Panc1 (cell line): Measurements from ENCODE around the gene TMEM175. TPM values are rescaled to one million over a fixed set of nuclear protein-coding genes. Genes with fewer than 3 reads are reported as not detected.

Experiments used
- ATAC-seq: fragments of 200-7000 bp; cut with Tn5 transposase; 2 replicates; pipeline ENCODE4 v1.9.1; 2020; ENCODE audit warnings: mild to moderate bottlenecking, moderate library complexity
- BruUV-seq: library from RNA; stranded (reverse); fragments of 400-500 nt; replicated peaks from 2 replicates; lab custom pipeline; 2021; lab: Mats Ljungman, UMichigan
- CTCF ChIA-PET: fragments of 300-600 bp; sonication (Branson Sonifier 250); formaldehyde crosslinking; loops from one replicate; lab custom pipeline; 2022; ENCODE audit warnings: antibody characterized with exemption; lab: Charles Lee
- POLR2A ChIA-PET: fragments of 300-600 bp; sonication (Branson Sonifier 250); formaldehyde crosslinking; loops from one replicate; lab custom pipeline; 2022; ENCODE audit warnings: antibody characterized with exemption; lab: Charles Lee
- DNase-seq: peaks from one replicate; pipeline ENCODE4 v3.0.0-alpha.2; 2010; ENCODE audit warnings: low read depth, low spot score
- H3K27ac ChIP-seq: 2 replicates; pipeline ENCODE4 v1.5.1; 2011; ENCODE audit warnings: mild to moderate bottlenecking, low read length, inconsistent platforms
- H3K27me3 ChIP-seq: fragments of 200-500 bp; sonication (Bioruptor generic); 2 replicates; pipeline ENCODE4 v1.6.0; 2014; ENCODE audit warnings: low read length, inconsistent platforms; ENCODE audit not compliant: control insufficient read depth, insufficient read depth
- H3K36me3 ChIP-seq: fragments of 200-500 bp; sonication (Bioruptor generic); 2 replicates; pipeline ENCODE4 v1.5.1; 2014; ENCODE audit warnings: inconsistent platforms, mild to moderate bottlenecking, low read length, moderate library complexity; ENCODE audit not compliant: control insufficient read depth, insufficient read depth
- H3K4me1 ChIP-seq: 2 replicates; pipeline ENCODE4 v1.5.1; 2011; ENCODE audit warnings: inconsistent platforms, mild to moderate bottlenecking, low read length, moderate library complexity; ENCODE audit not compliant: control insufficient read depth, insufficient read depth
- H3K4me3 ChIP-seq, 2 experiments: 2 replicates each; pipeline ENCODE4 v1.5.1; 2011 to 2012; ENCODE audit warnings: low read depth in 2 of 2, low read length in 2 of 2, mild to moderate bottlenecking in 2 of 2, inconsistent platforms in 1 of 2, moderate library complexity in 1 of 2
- H3K9me3 ChIP-seq: fragments of 200-500 bp; sonication (Bioruptor generic); 2 replicates; pipeline ENCODE4 v1.5.1; 2014; ENCODE audit warnings: low read depth, mild to moderate bottlenecking, inconsistent platforms, low read length, moderate library complexity; ENCODE audit not compliant: control insufficient read depth, insufficient read depth
- CTCF ChIP-seq: fragments of 450-650 bp; IDR thresholded peaks from 2 replicates; pipeline ENCODE4 v1.5.1; 2017; ENCODE audit warnings: mild to moderate bottlenecking
- POLR2AphosphoS5 ChIP-seq: IDR thresholded peaks from 2 replicates; pipeline ENCODE4 v1.6.1; 2012; ENCODE audit warnings: mild to moderate bottlenecking, low read depth, low read length, moderate library complexity
- SIN3A ChIP-seq: IDR thresholded peaks from 2 replicates; pipeline ENCODE4 v1.6.1; 2012; ENCODE audit warnings: low read depth, mild to moderate bottlenecking, low read length, moderate library complexity, borderline replicate concordance; ENCODE audit not compliant: insufficient read depth
- TCF7L2 ChIP-seq: IDR thresholded peaks from 2 replicates; pipeline ENCODE4 v1.6.1; 2011; ENCODE audit warnings: mild to moderate bottlenecking, low read depth, low read length, inconsistent platforms
- in situ Hi-C: cut with HindIII; loops from 2 replicates; pipeline ENCODE4 v1.10.0; 2016; ENCODE audit warnings: low sequenced_read_pairs, low pct_unique_long_range_greater_than_20kb
- intact Hi-C: fragments of 100-400 bp; cut with micrococcal nuclease; formaldehyde crosslinking; loops from one replicate; pipeline ENCODE4 v1.10.0; 2022; ENCODE audit not compliant: unreplicated experiment
- total RNA-seq: library from RNA; stranded (reverse); gene quantifications from one replicate; pipeline ENCODE4 v1.2.1, GENCODE V29; 2021; ENCODE audit not compliant: unreplicated experiment
- TF ChIP-seq, protein P1 (sequence below), 2 experiments: IDR thresholded peaks; 2 replicates each; pipeline ENCODE4 v1.6.1; 2011 to 2012; ENCODE audit warnings: low read depth in 2 of 2, control low read depth in 1 of 2, low read length in 1 of 2, mild to moderate bottlenecking in 1 of 2, moderate library complexity in 1 of 2; ENCODE audit not compliant: insufficient read depth in 1 of 2

TMEM175 gene
- total RNA-seq, 1 experiment from 2014 or later, result 21.8 TPM

- Histone ChIP-seq H3K27ac (no peak overlapping the region), H3K4me3 (no peak overlapping the region), H3K9me3 (no peaks in the 10 kb centered on the region), H3K36me3 (0 out of 2 replicates have a peak, but pooled peaks cover 2% of the 10 kb centered on the region), H3K4me1 (no peaks in the 10 kb centered on the region), H3K27me3 (no peaks in the 10 kb centered on the region)
- intact Hi-C loops (no loop called here), in situ Hi-C loops (no loop called here)
- CTCF ChIA-PET, result no interaction called here
- TF ChIP-seq POLR2AphosphoS5, result no peak
- no peak for ATAC-seq
- no TSS peak for BruUV-seq
- DNase-seq, result no peak
- POLR2A ChIA-PET, result no interaction called here
These were observed 19.0 kb upstream of the TMEM175 start for GRCh38 chr4:913280-913618.

- no peaks in the 10 kb centered on the region for H3K9me3 ChIP-seq
- no peak overlapping the region for H3K4me3 ChIP-seq
- no peak overlapping the region for H3K27ac ChIP-seq
- TF ChIP-seq POLR2AphosphoS5 (no peak), CTCF (no peak)
- TF ChIP-seq, protein P1, sequence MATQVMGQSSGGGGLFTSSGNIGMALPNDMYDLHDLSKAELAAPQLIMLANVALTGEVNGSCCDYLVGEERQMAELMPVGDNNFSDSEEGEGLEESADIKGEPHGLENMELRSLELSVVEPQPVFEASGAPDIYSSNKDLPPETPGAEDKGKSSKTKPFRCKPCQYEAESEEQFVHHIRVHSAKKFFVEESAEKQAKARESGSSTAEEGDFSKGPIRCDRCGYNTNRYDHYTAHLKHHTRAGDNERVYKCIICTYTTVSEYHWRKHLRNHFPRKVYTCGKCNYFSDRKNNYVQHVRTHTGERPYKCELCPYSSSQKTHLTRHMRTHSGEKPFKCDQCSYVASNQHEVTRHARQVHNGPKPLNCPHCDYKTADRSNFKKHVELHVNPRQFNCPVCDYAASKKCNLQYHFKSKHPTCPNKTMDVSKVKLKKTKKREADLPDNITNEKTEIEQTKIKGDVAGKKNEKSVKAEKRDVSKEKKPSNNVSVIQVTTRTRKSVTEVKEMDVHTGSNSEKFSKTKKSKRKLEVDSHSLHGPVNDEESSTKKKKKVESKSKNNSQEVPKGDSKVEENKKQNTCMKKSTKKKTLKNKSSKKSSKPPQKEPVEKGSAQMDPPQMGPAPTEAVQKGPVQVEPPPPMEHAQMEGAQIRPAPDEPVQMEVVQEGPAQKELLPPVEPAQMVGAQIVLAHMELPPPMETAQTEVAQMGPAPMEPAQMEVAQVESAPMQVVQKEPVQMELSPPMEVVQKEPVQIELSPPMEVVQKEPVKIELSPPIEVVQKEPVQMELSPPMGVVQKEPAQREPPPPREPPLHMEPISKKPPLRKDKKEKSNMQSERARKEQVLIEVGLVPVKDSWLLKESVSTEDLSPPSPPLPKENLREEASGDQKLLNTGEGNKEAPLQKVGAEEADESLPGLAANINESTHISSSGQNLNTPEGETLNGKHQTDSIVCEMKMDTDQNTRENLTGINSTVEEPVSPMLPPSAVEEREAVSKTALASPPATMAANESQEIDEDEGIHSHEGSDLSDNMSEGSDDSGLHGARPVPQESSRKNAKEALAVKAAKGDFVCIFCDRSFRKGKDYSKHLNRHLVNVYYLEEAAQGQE (IDR thresholded peaks at IDR 0.05; ENCODE audit: insufficient read depth in 1 of 2, low read depth in 2 of 2, low read length in 1 of 2), result no peak
- in situ Hi-C loops, result no loop called here
- no peaks in the 10 kb centered on the region for H3K4me1 ChIP-seq
- POLR2A ChIA-PET, result no interaction called here
- no peaks in the 10 kb centered on the region for H3K27me3 ChIP-seq
- DNase-seq, result no peak
- H3K36me3 ChIP-seq, result 0 out of 2 replicates have a peak, but pooled peaks cover 2% of the 10 kb centered on the region
- BruUV-seq, result no TSS peak
- CTCF ChIA-PET, result no interaction called here
- intact Hi-C loops, result no loop called here
- no peak for ATAC-seq
These were observed 17.7 kb upstream of the TMEM175 start for GRCh38 chr4:914531-914930.

DNA sequence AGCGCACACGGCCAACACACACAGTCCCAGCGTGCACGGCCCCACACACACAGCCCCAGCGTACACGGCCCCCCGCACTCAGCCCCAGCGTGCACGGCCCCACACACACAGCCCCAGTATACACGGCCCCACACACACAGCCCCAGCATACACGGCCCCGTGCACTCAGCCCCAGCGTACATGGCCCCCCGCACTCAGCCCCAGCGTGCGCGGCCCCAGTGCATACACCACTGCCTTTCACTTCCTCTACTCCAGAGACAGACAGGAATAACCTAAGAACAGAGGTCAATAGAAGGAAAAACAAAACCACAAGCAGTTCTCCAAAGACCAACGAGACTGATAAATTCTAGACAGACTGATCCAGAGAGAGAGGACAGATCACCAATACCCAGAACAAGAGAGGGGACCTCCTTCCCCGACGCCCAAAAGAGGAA lies 17.2 kb upstream of the TMEM175 start:
- no TSS peak for BruUV-seq
- CTCF ChIA-PET, result no interaction called here
- no peak overlapping the region for H3K27ac ChIP-seq
- no peak for DNase-seq
- H3K4me1 ChIP-seq, result no peaks in the 10 kb centered on the region
- no peak overlapping the region for H3K4me3 ChIP-seq
- H3K27me3 ChIP-seq, result no peaks in the 10 kb centered on the region
- TF ChIP-seq, protein P1 (IDR thresholded peaks at IDR 0.05; ENCODE audit: insufficient read depth in 1 of 2, low read depth in 2 of 2, low read length in 1 of 2), result no peak
- TF ChIP-seq TCF7L2 (no peak), CTCF (no peak), POLR2AphosphoS5 (no peak), SIN3A (no peak)
- no peak for ATAC-seq
- H3K9me3 ChIP-seq, result no peaks in the 10 kb centered on the region
- intact Hi-C loops, result no loop called here
- POLR2A ChIA-PET, result no interaction called here
- in situ Hi-C loops, result no loop called here
- H3K36me3 ChIP-seq, result 0 out of 2 replicates have a peak, but pooled peaks cover 2% of the 10 kb centered on the region
